Breast epithelium (tissue), 4 donors: Measurements from ENCODE around the gene RNASE13. TPM values are rescaled to one million over a fixed set of nuclear protein-coding genes. Genes with fewer than 3 reads are reported as not detected.
A peak's percentile ranks its signal among the peaks of the same experiment; 100 is the strongest.

Source experiments
- DNase-seq, 2 donors: peaks; one replicate each; pipeline ENCODE4 v3.0.0-alpha.2; 2019; ENCODE audit warnings: low spot score in 2 of 2
- H3K27ac ChIP-seq, 2 donors: fragments of 200-600 bp; sonication (generic) in 1 of 2; one replicate each; pipeline ENCODE4 v1.5.1; 2016 to 2019; ENCODE audit warnings: mild to moderate bottlenecking in 1 of 2
- H3K27me3 ChIP-seq, 2 donors: fragments of 200-600 bp; sonication (generic) in 1 of 2; one replicate each; pipeline versions ENCODE4 v1.5.1 to v1.6.0; 2017 to 2019; ENCODE audit warnings: control low read depth in 1 of 2, mild to moderate bottlenecking in 1 of 2
- H3K36me3 ChIP-seq: fragments of 200-600 bp; one replicate; pipeline ENCODE4 v1.5.1; 2019
- H3K4me1 ChIP-seq, 2 donors: fragments of 200-600 bp; sonication (generic); one replicate each; pipeline ENCODE4 v1.5.1; 2016 to 2019; ENCODE audit warnings: control low read depth in 1 of 2
- H3K4me3 ChIP-seq, 3 donors: fragments of 200-600 bp; sonication (generic); 1 replicate in 2 of 3; 2 replicates in 1 of 3; pipeline ENCODE4 v1.5.1; 2016 to 2019; ENCODE audit warnings: mild to moderate bottlenecking in 3 of 3, moderate library complexity in 2 of 3
- H3K9me3 ChIP-seq, 2 donors: fragments of 200-600 bp; sonication (generic) in 1 of 2; one replicate each; pipeline ENCODE4 v1.5.1; 2016 to 2019; ENCODE audit warnings: control low read depth in 1 of 2
- POLR2A ChIP-seq: fragments of 450-650 bp; IDR thresholded peaks from one replicate; pipeline ENCODE4 v1.6.1; 2016; ENCODE audit warnings: antibody characterized with exemption, mild to moderate bottlenecking, moderate library complexity
- POLR2AphosphoS5 ChIP-seq, 3 donors: sonication (generic); formaldehyde crosslinking; IDR thresholded peaks; one replicate each; pipeline ENCODE4 v1.6.1; 2017; ENCODE audit warnings: antibody characterized with exemption in 3 of 3
- intact Hi-C: fragments of 100-400 bp; cut with DNase I; formaldehyde crosslinking; loops from one replicate; pipeline ENCODE4 v1.15.1; 2023; ENCODE audit warnings: low total_unique reads
- total RNA-seq, 3 donors: library from RNA; depleted of rRNA; stranded (reverse); fragments of >200 nt; gene quantifications; one replicate each; pipeline ENCODE4 v1.1.0, GENCODE V29; 2016
- TF ChIP-seq, protein P1 (sequence below), 3 donors: fragments of 450-650 bp; IDR thresholded peaks; one replicate each; pipeline ENCODE4 v1.5.1; 2016 to 2017; ENCODE audit warnings: antibody characterized with exemption in 3 of 3, mild to moderate bottlenecking in 3 of 3, moderate library complexity in 3 of 3

RNASE13 gene
- total RNA-seq, 3 donors from 2014 or later = not detected

GRCh38 chr14:21026988-21027315 lies 7.7 kb downstream of the RNASE13 start:
- intact Hi-C loops = no loop called here
- TF ChIP-seq, protein P1, sequence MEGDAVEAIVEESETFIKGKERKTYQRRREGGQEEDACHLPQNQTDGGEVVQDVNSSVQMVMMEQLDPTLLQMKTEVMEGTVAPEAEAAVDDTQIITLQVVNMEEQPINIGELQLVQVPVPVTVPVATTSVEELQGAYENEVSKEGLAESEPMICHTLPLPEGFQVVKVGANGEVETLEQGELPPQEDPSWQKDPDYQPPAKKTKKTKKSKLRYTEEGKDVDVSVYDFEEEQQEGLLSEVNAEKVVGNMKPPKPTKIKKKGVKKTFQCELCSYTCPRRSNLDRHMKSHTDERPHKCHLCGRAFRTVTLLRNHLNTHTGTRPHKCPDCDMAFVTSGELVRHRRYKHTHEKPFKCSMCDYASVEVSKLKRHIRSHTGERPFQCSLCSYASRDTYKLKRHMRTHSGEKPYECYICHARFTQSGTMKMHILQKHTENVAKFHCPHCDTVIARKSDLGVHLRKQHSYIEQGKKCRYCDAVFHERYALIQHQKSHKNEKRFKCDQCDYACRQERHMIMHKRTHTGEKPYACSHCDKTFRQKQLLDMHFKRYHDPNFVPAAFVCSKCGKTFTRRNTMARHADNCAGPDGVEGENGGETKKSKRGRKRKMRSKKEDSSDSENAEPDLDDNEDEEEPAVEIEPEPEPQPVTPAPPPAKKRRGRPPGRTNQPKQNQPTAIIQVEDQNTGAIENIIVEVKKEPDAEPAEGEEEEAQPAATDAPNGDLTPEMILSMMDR (IDR thresholded peaks at IDR 0.05) = no peak
- no peak for TF ChIP-seq POLR2AphosphoS5 (IDR thresholded peaks at IDR 0.05)
- no peak for TF ChIP-seq POLR2A
- H3K27ac ChIP-seq = peak overlapping the region; percentile 95 to 97
- no peaks in the 10 kb centered on the region for H3K36me3 ChIP-seq
- peaks cover 5 to 9% of the 10 kb centered on the region in 2 donors for H3K4me1 ChIP-seq
- peak overlapping the region in 1 of 3 donors; percentile 92 for H3K4me3 ChIP-seq
- DNase-seq = no peak
- H3K27me3 ChIP-seq = no peaks in the 10 kb centered on the region
- H3K9me3 ChIP-seq = no peaks in the 10 kb centered on the region

DNA sequence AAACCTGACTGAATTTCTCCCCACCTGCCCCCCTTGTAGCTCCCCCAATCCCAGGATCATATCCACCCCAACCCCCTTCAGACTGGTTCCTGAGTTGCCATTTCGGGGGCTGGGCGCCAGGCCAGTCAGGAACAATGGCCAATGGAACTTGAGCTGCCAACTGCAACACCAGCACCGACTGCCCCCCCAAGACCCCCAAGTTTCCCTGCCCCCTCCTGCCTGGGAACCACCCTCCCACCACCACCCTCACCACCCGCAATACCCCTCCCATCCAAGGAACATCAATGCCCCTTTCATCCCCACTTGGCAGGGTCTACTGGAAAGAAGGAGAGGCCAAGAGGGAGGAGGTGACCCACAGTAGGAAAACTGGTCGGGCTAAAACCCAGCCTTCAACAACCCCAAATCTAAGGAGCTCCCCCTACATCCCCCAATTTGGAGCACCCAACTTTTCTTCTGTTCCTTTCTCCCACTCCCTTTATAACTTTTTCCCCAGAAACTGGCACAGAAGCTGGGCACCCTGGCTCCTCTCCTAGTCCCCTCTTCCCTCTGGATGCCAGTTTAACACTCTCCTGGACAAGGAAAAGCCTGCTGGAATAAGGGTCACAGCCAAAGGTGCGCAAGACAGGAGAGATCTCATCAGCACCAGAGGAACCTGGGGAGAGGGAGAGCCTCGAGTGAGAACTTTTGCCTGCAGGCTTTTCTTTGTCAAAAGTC lies 8.2 kb downstream of the RNASE13 start:
- Histone ChIP-seq H3K4me1 (peaks cover 5 to 9% of the 10 kb centered on the region in 2 donors), H3K36me3 (no peaks in the 10 kb centered on the region), H3K4me3 (peak overlapping the region in 2 of 3 donors; percentile 76 to 92), H3K27me3 (no peaks in the 10 kb centered on the region), H3K27ac (peak overlapping the region; percentile 95 to 97), H3K9me3 (no peaks in the 10 kb centered on the region)
- intact Hi-C loops = no loop called here
- peak in 1 of 2 donors; percentile 70 for DNase-seq
- TF ChIP-seq POLR2A = no peak
- TF ChIP-seq, protein P1 (IDR thresholded peaks at IDR 0.05) = no peak

- H3K27ac ChIP-seq = peak overlapping the region; percentile 95 to 97
- H3K9me3 ChIP-seq = no peaks in the 10 kb centered on the region
- DNase-seq = peak; percentile 63 to 79
- TF ChIP-seq POLR2A = no peak
- TF ChIP-seq, protein P1 (IDR thresholded peaks at IDR 0.05) = peak in 1 of 3 donors; percentile 36
- peak in 2 of 3 donors; percentile 30 to 38 for TF ChIP-seq POLR2AphosphoS5 (IDR thresholded peaks at IDR 0.05)
- H3K36me3 ChIP-seq = no peaks in the 10 kb centered on the region
- intact Hi-C loops = no loop called here
- H3K27me3 ChIP-seq = no peaks in the 10 kb centered on the region
- peak overlapping the region; percentile 66 to 92 (median 76) for H3K4me3 ChIP-seq
- H3K4me1 ChIP-seq = peaks cover 5 to 9% of the 10 kb centered on the region in 2 donors
Measured at GRCh38 chr14:21025371-21026273, 9.0 kb downstream of the RNASE13 start.

GRCh38 chr14:21024585-21025370 lies 9.8 kb downstream of the RNASE13 start, which contains the start of gene NDRG2:
TSS of gene NDRG2 (minus strand) at chr14:21025061. CDS start at chr14:21023315, 1,746 bp downstream.
- TF ChIP-seq POLR2AphosphoS5 (IDR thresholded peaks at IDR 0.05) (peak in 1 of 3 donors; percentile 71), POLR2A (peak; percentile 47)
- TF ChIP-seq, protein P1 (IDR thresholded peaks at IDR 0.05) = no peak
- H3K36me3 ChIP-seq = no peaks in the 10 kb centered on the region
- intact Hi-C loops = no loop called here
- H3K27me3 ChIP-seq = no peaks in the 10 kb centered on the region
- H3K9me3 ChIP-seq = no peaks in the 10 kb centered on the region
- DNase-seq = peak; percentile 84 to 85
- peaks cover 5 to 9% of the 10 kb centered on the region in 2 donors for H3K4me1 ChIP-seq
- H3K27ac ChIP-seq = peak within 1 kb of the TSS; percentile 95 to 97
- peak within 1 kb of the TSS; percentile 66 to 92 (median 76) for H3K4me3 ChIP-seq
